ENCODE data around the gene PYGB.

GRCh38 chr20:25292176-25292891, 44.4 kb downstream of the PYGB start:
- no peak for TF ChIP-seq CTCF (IDR thresholded peaks at IDR 0.05)
- TF ChIP-seq POLR2A (IDR thresholded peaks at IDR 0.05) = no peak
